Measurements from ENCODE around the gene PARD3B.
A peak's percentile ranks its signal among the peaks of the same experiment; 100 is the strongest.

The PARD3B gene

DNA sequence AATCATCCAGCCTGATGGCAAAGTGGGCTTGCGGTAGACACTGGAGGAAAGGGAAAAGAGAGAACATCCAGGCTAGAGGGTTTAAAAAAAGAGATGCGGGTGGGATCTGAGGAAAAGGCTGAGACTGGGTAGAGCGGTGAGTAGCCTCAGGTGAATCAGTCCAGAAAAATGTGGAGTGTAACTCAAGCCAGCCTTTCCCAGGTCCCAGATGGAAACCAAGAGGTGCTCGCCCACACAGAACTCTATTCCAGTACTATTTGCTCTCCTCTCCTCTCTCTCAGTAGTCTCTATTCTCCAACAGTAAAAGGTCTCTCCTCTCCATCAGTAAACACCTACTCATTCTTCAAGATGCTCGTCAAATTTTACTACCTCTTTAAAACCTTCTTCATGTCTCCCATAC, 1098.7 kb downstream of the PARD3B start:
- DNase-seq = no peak

DNA sequence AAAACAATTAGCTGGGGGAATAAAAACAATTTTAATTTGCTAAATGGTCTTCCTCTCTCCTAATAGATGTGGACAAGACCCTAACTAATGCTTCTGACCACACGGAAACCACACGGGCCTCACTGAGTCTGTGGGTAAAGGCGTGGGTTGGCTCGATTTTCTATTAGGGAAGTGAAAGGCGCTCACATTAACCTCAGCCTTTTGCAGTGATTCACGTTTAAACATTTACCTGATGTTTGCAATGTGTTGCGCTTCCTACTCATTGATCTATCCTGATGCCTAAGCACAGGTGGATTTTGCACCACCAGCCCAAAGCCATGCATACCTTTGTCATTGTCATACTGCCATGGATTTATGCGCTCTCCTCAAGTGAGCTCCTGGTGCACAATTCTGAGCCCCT, 1101.4 kb downstream of the PARD3B start:
- DNase-seq = no peak

- no peak for DNase-seq
Observed at GRCh38 chr2:205650450-205650849, 1105.2 kb downstream of the PARD3B start.

DNA sequence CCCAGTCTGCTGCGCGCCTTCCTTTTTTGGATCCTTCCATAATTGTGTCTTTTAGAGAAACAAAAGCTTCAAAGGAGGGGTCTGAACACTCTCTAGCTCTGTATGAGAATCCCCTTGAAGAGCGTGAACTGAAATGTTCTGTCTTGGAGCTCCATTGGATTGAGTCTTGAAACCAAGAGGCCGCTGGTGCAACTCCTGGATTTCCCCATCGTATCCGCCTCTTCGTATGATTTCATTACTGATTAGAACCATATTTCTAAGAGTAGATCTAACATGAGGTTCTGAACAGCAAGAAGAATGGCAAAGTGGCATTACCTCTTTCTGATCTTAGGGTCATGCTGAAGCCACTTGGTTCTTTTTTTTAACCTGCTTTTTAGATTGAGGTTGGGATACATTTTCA, 1105.7 kb downstream of the PARD3B start:
- DNase-seq = no peak

- no peak for DNase-seq
Observed at GRCh38 chr2:205651719-205652118, 1106.4 kb downstream of the PARD3B start.

GRCh38 chr2:205654878-205655605, 1109.8 kb downstream of the PARD3B start:
- DNase-seq = no peak

DNA sequence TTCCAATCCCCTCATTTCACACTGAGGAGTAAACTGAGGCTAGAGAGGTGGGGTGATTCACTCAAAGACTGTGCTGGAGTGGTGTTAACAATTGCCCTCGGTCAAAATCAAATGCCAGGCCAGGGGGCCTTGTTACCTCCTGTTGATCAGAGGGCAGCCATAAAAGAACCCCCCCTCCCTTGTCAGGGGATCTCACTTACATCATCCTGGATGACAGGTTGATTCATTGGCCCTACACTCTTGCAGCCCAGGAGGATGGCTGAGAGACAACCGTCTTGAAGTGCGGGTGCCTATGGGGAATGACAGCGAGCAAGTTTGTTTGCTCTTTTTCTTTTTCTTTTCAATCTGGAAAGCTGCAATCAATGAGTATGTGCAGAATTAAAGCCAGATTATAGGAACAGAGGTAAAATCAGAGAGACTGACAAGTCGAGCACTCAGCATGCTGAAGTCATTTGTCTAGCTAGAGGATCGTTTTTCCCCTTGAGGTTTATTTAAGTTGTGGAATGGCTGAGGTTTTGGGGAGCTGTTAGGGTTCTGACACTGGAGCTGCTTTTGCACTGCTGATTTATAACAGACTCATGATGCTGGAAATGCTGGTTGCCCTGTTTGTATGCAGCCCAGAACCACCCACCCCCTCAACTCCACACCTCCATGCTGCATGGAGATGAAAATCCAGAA, 1110.6 kb downstream of the PARD3B start:
- no peak for DNase-seq

GRCh38 chr2:205656461-205656860, 1111.2 kb downstream of the PARD3B start:
- no peak for DNase-seq

- no peak for DNase-seq
Observed at GRCh38 chr2:205656941-205657340, 1111.7 kb downstream of the PARD3B start.

- DNase-seq = no peak
Observed at GRCh38 chr2:205657579-205657978, 1112.3 kb downstream of the PARD3B start.

GRCh38 chr2:205658068-205658467, 1112.8 kb downstream of the PARD3B start:
- DNase-seq = no peak

DNA sequence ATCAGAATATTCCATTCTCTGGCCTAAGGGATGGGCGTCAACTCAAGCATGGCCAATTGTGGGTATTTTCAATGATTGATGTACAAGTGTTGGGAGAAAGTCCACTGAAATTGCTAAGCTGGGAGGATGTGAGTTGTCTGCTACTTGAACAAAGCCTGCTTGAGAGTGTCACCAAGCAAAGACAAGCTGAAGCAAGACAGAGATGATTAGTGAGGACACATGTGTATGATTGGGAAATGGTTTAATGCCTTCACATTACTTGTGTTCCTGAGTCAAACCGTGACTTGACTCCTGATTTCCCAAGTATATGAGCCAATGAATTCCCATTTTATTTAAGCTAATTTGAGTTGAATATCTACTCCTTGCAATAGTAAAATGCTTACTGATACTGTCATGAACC, 1113.3 kb downstream of the PARD3B start:
- no peak for DNase-seq

- DNase-seq = no peak
Observed at GRCh38 chr2:205659922-205660321, 1114.6 kb downstream of the PARD3B start.

- peak; percentile 56 for DNase-seq
Observed at GRCh38 chr2:205660521-205661124, 1115.3 kb downstream of the PARD3B start.

DNA sequence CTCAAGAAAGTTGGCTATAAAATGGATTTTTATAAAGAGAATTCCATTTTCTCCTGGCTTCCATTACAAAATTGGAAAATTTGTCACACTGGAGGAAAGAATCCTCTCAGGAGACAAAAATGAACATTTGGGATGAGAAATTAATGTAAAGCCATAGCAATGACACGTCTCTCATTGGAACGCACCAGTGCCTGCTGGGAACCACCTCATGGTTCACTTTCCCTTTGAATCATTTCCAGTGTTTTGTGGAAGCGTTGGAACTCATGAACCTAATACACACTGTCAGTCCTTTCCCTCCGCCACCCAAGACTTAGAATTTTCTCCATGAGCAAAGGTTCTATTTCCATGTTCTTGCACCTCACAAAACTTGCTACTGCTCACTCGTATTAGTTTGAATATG, 1116.0 kb downstream of the PARD3B start:
- DNase-seq = no peak

DNA sequence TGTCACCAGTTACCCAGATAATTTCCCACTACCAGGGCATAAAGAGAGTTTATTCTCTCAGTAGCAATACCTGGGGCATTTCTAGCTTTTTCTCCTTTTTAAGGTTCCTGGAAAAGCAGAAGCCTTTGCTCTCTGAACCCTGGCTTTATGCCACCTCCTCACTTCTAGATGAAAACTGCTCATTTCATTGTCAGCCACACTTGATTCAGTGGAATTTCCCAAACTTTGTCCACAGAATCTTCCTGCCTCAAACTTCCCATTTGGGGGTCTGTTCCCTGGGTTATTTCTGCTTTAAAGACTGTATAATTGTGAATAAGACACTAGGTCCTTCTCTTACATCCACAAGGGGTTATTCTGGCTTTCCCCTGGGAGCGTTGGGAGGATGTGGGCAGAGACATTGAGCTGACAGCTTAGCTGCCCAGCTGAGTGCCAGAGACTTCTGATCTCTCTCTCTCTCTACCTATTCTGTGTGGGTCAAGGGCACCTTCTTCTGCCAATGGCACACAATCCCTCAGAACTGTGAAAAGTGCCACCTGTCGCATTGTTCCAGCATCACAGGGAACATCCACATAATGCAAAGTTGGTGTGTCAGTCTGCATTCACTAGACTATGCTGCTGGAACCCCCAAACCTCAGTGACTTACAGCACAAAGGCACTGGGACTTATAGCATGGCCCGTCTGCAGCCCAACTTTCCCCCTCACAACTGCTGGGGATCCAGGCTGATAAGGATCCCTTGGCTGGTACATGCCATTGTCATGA, 1117.1 kb downstream of the PARD3B start:
- no peak for DNase-seq

DNA sequence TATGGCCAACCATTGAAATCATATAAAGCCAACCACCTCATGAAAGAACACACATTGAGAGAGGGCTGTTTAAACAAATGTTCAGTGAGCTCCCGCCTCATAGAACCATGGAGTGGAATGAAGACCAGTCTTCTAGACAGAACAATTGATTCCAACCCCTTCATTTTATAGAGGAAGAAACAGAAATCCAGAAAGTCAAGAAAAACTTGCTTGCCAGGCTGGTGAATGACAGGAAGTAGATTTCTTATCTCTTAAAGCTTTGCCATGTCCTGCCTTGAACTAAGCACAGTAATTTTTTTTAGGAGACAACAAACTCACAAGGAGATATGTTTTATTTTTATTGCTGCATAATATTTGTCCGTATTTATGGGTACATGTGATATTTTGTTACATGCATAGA, 1120.5 kb downstream of the PARD3B start:
- DNase-seq = no peak
